ENCODE results near the gene RAPGEF4.

DNA sequence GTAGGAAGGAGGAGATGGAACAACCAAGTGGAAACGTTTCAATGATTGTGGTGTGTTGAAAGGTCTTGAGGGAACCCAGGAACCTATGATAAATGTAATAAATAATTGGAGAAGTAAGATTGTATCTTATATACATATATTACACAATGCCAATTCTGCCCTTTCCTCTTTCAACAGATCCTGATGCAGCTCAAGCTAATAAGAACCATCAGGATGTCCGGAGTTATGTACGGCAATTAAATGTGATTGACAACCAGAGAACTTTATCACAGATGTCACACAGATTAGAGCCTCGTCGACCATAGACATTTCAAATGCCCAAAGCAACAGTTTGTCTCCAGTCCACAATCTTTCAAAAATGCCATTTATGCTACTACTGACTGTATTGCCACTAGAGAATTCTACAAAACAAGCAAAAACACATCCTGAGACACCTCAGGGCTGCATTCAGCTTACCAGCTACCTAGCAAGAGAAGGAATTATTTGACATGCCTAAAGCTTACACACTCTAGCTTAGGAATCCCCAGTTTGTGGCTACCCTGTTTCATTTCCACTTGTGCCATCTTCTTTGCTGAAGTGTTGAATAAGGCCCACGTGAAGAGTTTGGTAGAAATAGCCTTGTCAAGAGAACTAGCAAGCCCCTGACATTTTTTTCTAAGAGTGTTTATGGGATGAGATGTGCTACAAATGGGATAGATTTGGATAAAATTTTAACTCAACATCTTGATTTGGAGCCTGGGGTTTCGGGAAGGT lies 316.0 kb downstream of the RAPGEF4 start:
- TF ChIP-seq, protein P1, sequence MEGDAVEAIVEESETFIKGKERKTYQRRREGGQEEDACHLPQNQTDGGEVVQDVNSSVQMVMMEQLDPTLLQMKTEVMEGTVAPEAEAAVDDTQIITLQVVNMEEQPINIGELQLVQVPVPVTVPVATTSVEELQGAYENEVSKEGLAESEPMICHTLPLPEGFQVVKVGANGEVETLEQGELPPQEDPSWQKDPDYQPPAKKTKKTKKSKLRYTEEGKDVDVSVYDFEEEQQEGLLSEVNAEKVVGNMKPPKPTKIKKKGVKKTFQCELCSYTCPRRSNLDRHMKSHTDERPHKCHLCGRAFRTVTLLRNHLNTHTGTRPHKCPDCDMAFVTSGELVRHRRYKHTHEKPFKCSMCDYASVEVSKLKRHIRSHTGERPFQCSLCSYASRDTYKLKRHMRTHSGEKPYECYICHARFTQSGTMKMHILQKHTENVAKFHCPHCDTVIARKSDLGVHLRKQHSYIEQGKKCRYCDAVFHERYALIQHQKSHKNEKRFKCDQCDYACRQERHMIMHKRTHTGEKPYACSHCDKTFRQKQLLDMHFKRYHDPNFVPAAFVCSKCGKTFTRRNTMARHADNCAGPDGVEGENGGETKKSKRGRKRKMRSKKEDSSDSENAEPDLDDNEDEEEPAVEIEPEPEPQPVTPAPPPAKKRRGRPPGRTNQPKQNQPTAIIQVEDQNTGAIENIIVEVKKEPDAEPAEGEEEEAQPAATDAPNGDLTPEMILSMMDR (IDR thresholded peaks at IDR 0.05 in 2 of 3, conservative IDR thresholded peaks at IDR 0.05 in 1 of 3; ENCODE audit: borderline replicate concordance in 1 of 3, insufficient read depth in 1 of 3, low read depth in 2 of 3, low read length in 2 of 3) = no peak
- TF ChIP-seq POLR2A (IDR thresholded peaks at IDR 0.05; ENCODE audit: borderline replicate concordance, extremely low read depth, insufficient read depth, insufficient read length) = no peak
- TF ChIP-seq EGR1 (IDR thresholded peaks at IDR 0.05; ENCODE audit: low read depth) = no peak
- TF ChIP-seq, protein P2, sequence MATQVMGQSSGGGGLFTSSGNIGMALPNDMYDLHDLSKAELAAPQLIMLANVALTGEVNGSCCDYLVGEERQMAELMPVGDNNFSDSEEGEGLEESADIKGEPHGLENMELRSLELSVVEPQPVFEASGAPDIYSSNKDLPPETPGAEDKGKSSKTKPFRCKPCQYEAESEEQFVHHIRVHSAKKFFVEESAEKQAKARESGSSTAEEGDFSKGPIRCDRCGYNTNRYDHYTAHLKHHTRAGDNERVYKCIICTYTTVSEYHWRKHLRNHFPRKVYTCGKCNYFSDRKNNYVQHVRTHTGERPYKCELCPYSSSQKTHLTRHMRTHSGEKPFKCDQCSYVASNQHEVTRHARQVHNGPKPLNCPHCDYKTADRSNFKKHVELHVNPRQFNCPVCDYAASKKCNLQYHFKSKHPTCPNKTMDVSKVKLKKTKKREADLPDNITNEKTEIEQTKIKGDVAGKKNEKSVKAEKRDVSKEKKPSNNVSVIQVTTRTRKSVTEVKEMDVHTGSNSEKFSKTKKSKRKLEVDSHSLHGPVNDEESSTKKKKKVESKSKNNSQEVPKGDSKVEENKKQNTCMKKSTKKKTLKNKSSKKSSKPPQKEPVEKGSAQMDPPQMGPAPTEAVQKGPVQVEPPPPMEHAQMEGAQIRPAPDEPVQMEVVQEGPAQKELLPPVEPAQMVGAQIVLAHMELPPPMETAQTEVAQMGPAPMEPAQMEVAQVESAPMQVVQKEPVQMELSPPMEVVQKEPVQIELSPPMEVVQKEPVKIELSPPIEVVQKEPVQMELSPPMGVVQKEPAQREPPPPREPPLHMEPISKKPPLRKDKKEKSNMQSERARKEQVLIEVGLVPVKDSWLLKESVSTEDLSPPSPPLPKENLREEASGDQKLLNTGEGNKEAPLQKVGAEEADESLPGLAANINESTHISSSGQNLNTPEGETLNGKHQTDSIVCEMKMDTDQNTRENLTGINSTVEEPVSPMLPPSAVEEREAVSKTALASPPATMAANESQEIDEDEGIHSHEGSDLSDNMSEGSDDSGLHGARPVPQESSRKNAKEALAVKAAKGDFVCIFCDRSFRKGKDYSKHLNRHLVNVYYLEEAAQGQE (IDR thresholded peaks at IDR 0.05; ENCODE audit: low read depth) = no peak
- no peak for TF ChIP-seq POLR2AphosphoS5 (IDR thresholded peaks at IDR 0.05; ENCODE audit: low read depth, low read length)
- no peak for TF ChIP-seq EZH2 (IDR thresholded peaks at IDR 0.05)
- no peak for TF ChIP-seq FOSL1 (IDR thresholded peaks at IDR 0.05; ENCODE audit: low read depth)
